A673 (cell line): ENCODE results near the gene MAML3. TPM values are rescaled to one million over a fixed set of nuclear protein-coding genes. Genes with fewer than 3 reads are reported as not detected.

Experiments
- BruUV-seq: library from RNA; stranded (reverse); fragments of 400-500 nt; replicated peaks from 2 replicates; lab custom pipeline; 2021; lab: Mats Ljungman, UMichigan
- CTCF ChIA-PET: fragments of 300-600 bp; sonication (Branson Sonifier 250); formaldehyde crosslinking; loops from one replicate; lab custom pipeline; 2022; ENCODE audit warnings: antibody characterized with exemption; lab: Charles Lee
- POLR2A ChIA-PET: fragments of 300-600 bp; sonication (Branson Sonifier 250); formaldehyde crosslinking; loops from one replicate; lab custom pipeline; 2022; ENCODE audit warnings: antibody characterized with exemption; ENCODE audit not compliant: low non-redundant PET; lab: Charles Lee
- DNase-seq: peaks from one replicate; pipeline ENCODE4 v3.0.0-alpha.2; 2015; ENCODE audit warnings: low spot score
- H3K27ac ChIP-seq: fragments of 200-600 bp; sonication (generic); 2 replicates; pipeline ENCODE4 v1.5.1; 2016; ENCODE audit warnings: mixed run types, low read depth, mild to moderate bottlenecking, mixed read lengths, antibody characterized with exemption, low read length; ENCODE audit not compliant: poor library complexity, severe bottlenecking
- H3K27me3 ChIP-seq: fragments of 200-600 bp; sonication (generic); replicated peaks from 2 replicates; pipeline ENCODE4 v1.6.1; 2017; ENCODE audit warnings: mixed run types, low read depth, mild to moderate bottlenecking, mixed read lengths, antibody characterized with exemption, low read length; ENCODE audit not compliant: insufficient read depth, poor library complexity
- H3K36me3 ChIP-seq: fragments of 200-600 bp; sonication (generic); 2 replicates; pipeline ENCODE4 v1.6.1; 2016; ENCODE audit warnings: mixed run types, mild to moderate bottlenecking, mixed read lengths, antibody characterized with exemption, low read length; ENCODE audit not compliant: insufficient read depth, poor library complexity, severe bottlenecking
- H3K4me1 ChIP-seq: fragments of 200-600 bp; sonication (generic); 2 replicates; pipeline ENCODE4 v1.6.1; 2017; ENCODE audit warnings: mixed run types, mild to moderate bottlenecking, mixed read lengths, antibody characterized with exemption, low read length; ENCODE audit not compliant: insufficient read depth, poor library complexity, severe bottlenecking
- H3K4me3 ChIP-seq: fragments of 200-600 bp; sonication (generic); 2 replicates; pipeline ENCODE4 v1.5.1; 2016; ENCODE audit warnings: low read depth, mixed run types, mild to moderate bottlenecking, mixed read lengths, low read length; ENCODE audit not compliant: poor library complexity, severe bottlenecking
- H3K9me3 ChIP-seq: fragments of 200-600 bp; sonication (generic); 2 replicates; pipeline ENCODE4 v1.6.1; 2016; ENCODE audit warnings: mixed run types, low read depth, mild to moderate bottlenecking, mixed read lengths, antibody characterized with exemption, low read length; ENCODE audit not compliant: poor library complexity, severe bottlenecking
- CTCF ChIP-seq: fragments of 300-800, 200-600 bp; sonication (generic); conservative IDR thresholded peaks from 2 replicates; pipeline ENCODE4 v1.5.1; 2017; ENCODE audit warnings: low read depth, mild to moderate bottlenecking, antibody characterized with exemption, low read length, moderate library complexity, mixed read lengths
- EZH2 ChIP-seq: fragments of 200-600 bp; sonication (generic); IDR thresholded peaks from 2 replicates; pipeline ENCODE4 v1.6.1; 2017; ENCODE audit warnings: borderline replicate concordance, low read depth, mild to moderate bottlenecking, mixed read lengths, antibody characterized with exemption, low read length; ENCODE audit not compliant: poor library complexity, severe bottlenecking
- intact Hi-C: fragments of 100-400 bp; cut with micrococcal nuclease; formaldehyde crosslinking; loops from one replicate; pipeline ENCODE4 v1.10.0; 2022; ENCODE audit not compliant: unreplicated experiment
- total RNA-seq: library from RNA; stranded (reverse); gene quantifications from 2 replicates; pipeline ENCODE4 v1.2.3, GENCODE V29; 2021

MAML3 gene
- total RNA-seq, 1 experiment from 2014 or later: 3.7 TPM

- BruUV-seq: no TSS peak
- intact Hi-C loops: no loop called here
- Histone ChIP-seq H3K27ac (no peak overlapping the region), H3K27me3 (no peaks in the 10 kb centered on the region), H3K4me3 (no peak overlapping the region), H3K9me3 (peaks cover 5% of the 10 kb centered on the region), H3K4me1 (peaks cover 10% of the 10 kb centered on the region), H3K36me3 (no peaks in the 10 kb centered on the region)
- TF ChIP-seq CTCF (no peak), EZH2 (no peak)
- ChIA-PET POLR2A (no interaction called here), CTCF (no interaction called here)
- no peak for DNase-seq
These were observed 343.3 kb downstream of the MAML3 start for GRCh38 chr4:139810710-139811109.

GRCh38 chr4:139809757-139810140 is 344.2 kb downstream of the MAML3 start:
- TF ChIP-seq CTCF: no peak
- no peak for TF ChIP-seq EZH2
- Histone ChIP-seq H3K36me3 (no peaks in the 10 kb centered on the region), H3K27ac (no peak overlapping the region), H3K9me3 (peaks cover 5% of the 10 kb centered on the region), H3K4me1 (peaks cover 10% of the 10 kb centered on the region), H3K4me3 (no peak overlapping the region), H3K27me3 (no peaks in the 10 kb centered on the region)
- BruUV-seq: no TSS peak
- CTCF ChIA-PET: no interaction called here
- POLR2A ChIA-PET: no interaction called here
- intact Hi-C loops: no loop called here
- no peak for DNase-seq

GRCh38 chr4:139808808-139809756 is 344.9 kb downstream of the MAML3 start:
- DNase-seq: peak; percentile 21
- Histone ChIP-seq H3K4me3 (no peak overlapping the region), H3K9me3 (peaks cover 5% of the 10 kb centered on the region), H3K27ac (peak overlapping the region; percentile 9), H3K36me3 (no peaks in the 10 kb centered on the region), H3K4me1 (peaks cover 10% of the 10 kb centered on the region), H3K27me3 (no peaks in the 10 kb centered on the region)
- BruUV-seq: no TSS peak
- ChIA-PET CTCF (no interaction called here), POLR2A (no interaction called here)
- intact Hi-C loops: no loop called here
- no peak for TF ChIP-seq CTCF
- no peak for TF ChIP-seq EZH2
